Suppressor macrophage treated with lipopolysaccharide for 1 hour (primary cell): ENCODE data around the gene OSBPL2.

Experiments used
- DNase-seq, 3 donors: peaks; one replicate each; pipeline ENCODE4 v3.0.0-alpha.2; 2020 to 2022

Gene OSBPL2

DNA sequence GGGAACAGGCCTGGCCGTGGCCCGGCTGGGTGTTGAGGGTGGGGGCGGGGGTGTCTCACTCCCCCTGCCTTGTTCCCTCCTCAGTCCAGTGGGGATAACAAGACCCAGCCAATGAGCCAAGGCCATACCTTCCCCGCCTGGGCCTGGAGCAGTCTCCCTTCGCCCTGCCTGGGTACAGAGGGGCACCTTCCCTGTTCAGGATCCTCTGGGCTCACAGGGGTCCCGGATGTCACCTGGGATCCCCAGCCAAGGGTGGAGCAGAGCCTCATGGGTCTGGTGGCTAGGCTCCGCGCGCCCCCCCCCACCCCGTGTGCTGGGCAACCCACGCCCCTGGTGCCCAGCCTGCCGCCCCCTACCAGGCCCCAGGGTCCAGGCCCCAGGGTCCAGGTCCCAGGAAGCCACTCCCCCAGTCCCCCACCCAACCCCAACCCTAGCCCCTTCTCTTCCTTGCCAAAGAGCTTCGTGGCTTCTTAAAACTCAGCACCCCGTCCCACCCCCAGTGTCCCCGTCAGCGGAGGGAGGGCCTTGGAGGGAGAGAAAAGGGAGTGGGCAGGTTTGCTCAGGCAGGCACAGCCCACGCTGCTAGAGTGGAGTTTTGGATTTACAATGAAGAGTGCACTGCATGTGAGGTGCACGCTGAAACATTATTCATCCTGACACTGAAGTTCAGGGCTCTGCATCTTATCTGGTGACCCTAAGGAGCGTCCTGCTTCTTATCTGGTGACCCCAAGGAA is 30.1 kb upstream of the OSBPL2 start:
- no peak for DNase-seq

- no peak for DNase-seq
These were observed 29.2 kb upstream of the OSBPL2 start for GRCh38 chr20:62208795-62209755.

GRCh38 chr20:62209850-62210495 is 28.3 kb upstream of the OSBPL2 start:
- no peak for DNase-seq

GRCh38 chr20:62210496-62210855 is 27.8 kb upstream of the OSBPL2 start:
- DNase-seq, result no peak

- no peak for DNase-seq
These were observed 27.1 kb upstream of the OSBPL2 start for GRCh38 chr20:62211216-62211615.

DNA sequence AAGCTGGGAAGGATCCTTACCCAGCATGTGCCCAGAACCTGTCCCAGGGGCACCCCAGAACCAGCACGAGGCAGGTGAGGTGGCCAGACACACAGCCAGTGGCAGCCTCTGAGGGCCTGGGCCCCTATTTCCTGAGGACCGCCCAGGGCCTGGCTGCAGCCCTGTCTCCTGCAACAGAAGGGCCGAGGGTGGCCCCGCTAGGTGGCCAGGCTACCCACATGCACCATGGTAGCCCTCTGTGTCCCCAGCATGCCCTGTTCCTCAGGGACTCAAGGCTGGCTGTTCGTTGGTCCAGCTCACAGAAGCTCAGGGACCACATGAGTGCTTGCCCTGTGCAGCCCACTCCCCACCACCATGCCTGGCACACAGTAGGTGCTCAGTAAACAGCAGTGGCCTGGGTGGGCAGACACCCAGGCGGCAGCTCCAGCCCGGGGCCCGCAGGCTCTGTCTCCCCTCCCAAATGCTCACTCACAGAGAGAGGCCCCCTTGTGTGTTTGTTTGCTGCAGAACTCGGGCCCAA is 26.5 kb upstream of the OSBPL2 start:
- DNase-seq, result no peak

DNA sequence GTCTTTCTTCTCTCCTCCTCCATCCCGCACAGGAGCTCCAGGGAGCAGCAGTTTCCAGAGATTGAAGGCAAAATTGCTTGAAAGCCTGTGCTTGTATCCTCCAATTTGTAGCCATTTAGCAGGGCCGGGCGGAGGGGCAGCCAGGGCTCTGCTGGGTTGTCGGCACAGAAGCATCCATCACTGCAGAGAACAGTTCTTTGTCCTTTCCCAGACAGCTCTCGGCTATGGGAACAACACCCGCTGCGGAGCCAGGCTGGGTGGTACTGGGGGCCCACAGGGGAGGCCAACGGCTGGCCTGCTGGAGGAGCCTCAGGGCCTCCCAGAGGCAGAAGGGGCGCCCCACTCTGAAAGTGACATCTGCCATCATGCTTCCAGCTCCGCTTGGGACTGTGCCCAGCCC is 26.0 kb upstream of the OSBPL2 start:
- no peak for DNase-seq

DNA sequence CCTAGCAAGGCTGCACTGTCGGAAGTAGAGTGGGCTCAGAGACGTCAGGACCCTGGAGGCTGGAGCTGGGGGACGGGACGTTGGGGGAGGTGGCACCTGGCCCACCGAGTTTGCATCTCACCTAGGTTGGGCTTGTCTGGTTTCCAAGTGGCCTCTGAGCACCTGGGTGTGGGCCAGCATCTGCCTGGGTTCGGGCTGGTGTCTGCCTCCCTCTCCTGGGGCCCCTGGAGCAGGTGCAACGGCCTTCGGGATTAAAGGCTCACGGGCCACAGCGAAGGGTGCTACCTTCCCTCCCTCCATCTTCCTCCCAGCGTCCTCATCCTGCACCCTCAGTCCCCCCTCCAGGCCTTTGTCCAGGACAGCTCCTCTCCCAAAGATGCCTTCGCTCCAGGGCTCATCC is 24.3 kb upstream of the OSBPL2 start:
- DNase-seq, result no peak

DNA sequence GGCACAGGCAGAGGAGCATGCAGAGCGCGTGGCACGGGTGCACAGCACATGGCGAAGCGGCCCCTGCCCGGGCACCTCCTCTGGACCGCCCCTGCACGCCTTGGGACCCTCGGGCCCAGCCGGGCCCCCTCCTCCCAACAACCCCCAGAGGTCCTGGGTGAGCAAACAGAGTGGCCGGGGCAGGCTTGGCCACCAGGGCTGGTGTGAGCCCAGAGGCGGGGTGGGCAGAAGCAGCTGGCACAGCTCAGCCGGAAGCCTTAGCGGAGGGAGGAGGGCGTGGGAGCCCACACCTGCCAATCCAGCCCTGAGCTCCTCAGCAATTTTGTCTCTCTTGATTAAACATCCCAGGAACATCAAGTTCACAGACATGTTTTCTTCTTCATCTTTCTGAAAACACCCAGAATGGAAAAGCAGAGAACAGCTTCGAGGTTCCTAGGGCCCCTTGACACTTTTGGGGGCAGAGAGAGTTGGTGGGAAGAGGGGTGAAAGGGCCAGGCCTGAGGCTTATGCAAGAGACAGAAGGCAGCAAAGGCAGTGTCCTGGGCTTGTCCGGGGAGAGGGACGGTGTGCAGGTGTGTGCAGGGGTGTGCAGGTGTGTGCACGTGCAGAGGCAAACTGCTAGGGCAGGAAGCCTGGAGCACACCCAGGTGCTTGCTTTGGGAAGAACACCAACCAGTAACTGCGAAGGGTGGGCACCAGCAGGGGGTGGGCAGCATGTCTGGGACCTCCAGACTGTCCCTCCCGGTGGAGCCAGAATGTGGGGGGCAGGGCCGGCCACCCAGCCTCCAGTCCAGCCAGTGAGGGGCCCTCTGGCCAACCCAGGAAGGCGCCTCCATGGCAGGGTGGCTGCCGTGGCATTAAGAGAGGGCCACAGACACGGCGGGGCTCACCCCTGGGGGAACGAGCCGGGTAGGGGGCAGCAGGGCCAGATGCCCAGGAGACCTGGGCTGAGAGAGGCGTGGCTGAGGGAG is 23.0 kb upstream of the OSBPL2 start:
- no peak for DNase-seq

DNA sequence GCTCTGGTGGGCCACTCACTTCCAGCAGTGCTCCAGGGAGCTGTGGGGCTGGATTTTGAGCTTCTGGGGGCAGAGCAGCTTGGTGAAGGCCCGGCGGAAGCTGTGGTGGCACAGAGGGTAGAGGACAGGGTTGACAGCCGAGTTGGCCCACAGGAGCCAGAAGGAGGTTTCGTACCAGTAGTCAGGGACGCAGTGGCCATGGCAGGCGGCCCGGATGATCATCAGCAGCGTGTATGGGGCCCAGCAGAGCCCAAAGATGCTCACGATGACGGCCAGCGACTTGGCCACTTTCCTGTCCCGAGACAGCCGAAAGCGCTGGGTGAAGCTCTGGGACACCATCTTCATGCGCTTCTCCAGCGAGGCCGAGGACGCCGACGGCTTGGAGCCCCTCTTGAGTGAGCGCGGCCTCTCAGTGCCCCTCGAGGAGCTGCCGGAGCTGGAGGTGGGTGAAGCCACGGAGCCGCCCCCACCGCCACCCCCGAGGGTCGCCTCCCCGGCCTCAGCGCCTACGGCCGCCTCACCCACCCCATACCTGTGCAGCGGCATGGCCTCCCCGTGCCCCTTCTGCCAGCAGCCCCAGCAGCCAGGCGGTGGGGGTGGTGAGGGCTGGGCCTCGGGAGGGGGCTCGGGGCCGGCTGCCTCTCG is 22.2 kb upstream of the OSBPL2 start:
- no peak for DNase-seq

DNA sequence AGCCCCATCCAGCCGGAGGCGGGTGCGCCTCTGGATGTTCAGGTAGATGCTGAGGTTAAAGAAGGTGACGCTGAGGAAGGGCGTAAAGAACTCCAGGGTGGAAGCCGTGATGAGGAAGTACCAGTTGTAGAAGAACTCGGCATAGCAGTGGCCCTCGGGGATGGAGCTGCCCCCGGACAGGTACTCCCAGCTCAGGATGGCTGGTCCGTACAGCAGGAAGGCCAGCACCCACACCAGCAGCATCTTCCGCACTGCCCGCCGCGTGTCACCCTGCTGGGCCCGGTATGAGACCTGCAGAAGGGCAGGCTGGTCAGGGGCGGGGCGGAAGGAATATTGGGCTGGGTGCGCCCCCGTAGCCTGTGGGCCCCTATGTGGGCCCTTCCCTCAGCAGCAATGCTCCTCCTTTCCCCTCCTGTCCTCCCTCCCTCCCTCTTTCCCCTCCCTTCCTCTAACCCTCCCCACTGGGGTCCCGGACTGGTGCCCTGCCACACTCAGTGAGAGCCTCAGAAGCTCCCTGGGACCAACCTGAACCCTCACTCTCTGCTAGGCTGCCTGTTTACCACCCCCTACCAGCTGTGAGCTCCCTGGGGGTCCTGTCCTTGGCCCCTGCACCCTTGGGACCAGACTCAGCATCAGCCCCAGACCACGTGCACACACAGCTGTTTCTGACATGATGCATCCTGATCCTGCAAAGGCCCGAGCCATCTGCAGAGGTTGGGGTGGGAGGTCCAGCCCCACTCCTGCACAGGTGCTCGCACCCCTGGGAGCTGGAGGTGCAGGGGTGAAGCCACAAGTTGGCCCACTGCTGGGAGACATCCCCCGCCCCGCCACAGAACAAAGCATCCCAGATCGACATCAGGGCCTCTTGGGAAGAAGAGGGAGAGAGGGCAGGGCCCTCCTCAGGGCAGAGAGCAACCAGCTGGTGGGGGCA is 21.4 kb upstream of the OSBPL2 start:
- DNase-seq, result no peak

GRCh38 chr20:62217913-62218773 is 20.2 kb upstream of the OSBPL2 start:
- DNase-seq, result no peak

- peak; percentile 21 to 48 (median 34) for DNase-seq
These were observed 19.0 kb upstream of the OSBPL2 start for GRCh38 chr20:62219101-62219991.

DNA sequence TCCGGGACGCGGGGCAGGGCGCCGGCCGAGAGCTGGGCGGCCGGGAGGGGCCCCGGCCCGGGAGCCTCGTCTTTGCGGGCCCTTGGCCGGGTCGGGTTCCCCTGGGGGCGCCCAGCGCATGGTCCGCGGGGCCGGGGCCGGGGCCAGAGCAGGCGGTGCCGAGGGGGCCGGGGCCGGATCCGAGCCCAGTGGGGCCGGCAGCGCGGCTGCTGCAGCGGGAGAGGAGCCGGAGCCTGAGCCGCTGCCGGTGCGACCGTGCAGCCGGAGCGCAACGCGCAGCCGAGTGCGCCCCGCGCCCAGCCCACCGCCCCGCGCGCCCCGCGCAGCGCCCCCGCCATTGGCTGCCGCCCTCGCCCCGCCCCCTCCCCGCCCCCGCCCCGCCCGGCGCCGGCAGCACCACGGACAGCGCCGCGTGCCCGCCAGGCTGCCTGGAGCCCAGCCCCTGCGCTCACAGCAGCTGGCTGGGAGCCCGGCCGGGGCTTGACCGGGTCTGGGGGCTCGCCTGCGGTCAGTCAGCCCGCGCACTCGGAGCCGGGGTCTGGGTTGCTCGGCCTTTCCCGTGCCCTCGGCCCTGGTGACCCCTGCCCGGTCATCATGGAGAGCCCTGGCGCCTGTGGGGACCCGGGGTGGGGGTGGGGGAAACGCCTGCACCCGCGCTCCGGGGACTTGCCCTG is 18.2 kb upstream of the OSBPL2 start, which contains the start of gene HRH3:
TSS of gene HRH3 (minus strand) at position 287 of the 674 bp plus-strand sequence. CDS start 308 bp downstream, outside the sequence.
- DNase-seq, result peak; percentile 42 to 75 (median 46)

DNA sequence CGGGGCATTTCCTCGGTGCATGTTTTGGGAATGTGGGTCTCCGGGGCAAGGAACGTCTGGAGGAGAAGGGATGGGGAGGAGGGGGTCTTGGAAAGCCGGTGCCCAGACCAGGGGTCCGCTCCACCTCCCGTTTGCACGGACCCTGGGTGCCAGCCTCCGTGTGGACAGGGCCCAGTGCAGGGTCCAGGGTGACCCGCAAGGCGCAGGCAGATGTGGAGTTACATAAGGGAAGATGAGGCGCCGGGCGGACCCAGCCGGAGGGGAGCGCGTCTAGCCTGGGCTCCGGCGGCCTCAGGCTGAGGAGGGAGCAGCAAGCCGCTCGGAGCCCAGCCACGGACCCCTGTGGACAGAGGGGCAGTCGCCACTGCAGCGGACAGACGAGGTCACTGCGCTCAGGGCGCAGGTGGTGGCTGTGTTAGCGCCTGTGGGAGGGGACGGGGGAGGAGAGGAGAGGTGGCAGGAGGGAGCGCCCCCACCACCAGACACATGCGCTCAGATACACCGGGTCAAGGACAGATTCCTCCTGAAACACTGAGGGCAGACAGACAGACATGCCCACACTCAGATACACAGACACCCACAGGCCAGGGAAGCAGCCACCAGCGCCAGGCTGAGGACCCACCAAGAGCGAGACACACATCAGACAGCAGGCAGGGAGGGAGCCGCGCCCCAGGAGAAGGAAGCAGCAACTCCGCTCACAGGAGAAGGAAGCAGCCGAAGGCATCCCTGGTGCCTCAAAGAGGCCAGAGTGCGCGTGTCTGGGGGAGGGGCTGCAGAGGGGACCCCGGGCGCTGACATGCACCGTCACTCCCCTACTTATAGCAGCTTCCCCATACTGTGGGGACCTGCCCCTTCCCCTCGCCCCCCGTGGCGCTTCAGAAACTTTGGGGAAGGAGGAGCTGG is 17.4 kb upstream of the OSBPL2 start:
- no peak for DNase-seq

DNA sequence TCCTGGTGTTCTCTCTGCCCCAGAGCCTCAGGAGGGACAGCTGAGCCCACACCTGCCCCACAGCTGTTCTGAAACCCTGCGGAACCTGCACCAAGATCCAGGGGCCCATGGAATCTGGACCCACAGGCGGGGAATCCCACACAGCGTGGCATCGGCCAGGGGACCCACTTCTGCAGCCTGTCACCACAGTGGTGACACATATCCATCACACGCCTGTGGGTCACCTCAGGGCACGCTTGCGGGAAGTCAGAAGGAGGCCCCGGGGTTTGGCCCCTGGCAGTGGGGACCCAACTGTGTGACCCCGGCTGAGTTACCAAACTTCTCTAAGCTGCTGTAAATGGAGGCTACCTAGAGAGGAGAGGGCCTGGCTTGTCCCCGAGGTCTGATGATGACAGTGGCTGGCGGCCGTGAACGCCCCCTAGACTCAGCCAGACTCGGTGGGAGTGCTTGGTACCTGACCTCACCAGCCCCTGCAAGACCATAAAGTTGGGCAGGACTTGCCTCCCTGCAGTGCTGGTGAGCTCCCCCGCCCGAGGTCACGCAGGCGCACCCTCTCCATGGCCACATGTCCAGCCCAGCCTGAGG is 16.0 kb upstream of the OSBPL2 start:
- DNase-seq, result no peak
